Measurements from ENCODE around the gene TNK2. TPM values are rescaled to one million over a fixed set of nuclear protein-coding genes. Genes with fewer than 3 reads are reported as not detected.
A peak's percentile ranks its signal among the peaks of the same experiment; 100 is the strongest.
"Not testable (repeated sequence)": the region's sequence is repeated elsewhere in the genome, so short reads cannot be mapped to it uniquely, and the experiment has no call there.

The TNK2 gene
- polyA plus RNA-seq, 1 donor, result 34.1 TPM

GRCh38 chr3:195868866-195869412 is 39.4 kb downstream of the TNK2 start:
- H3K36me3 ChIP-seq (ENCODE audit: control insufficient read depth, insufficient read depth, low read length), result peaks cover 49% of the 10 kb centered on the region
- H3K4me1 ChIP-seq (ENCODE audit: control insufficient read depth, insufficient read depth, low read length), result no peaks in the 10 kb centered on the region
- no CpG with 5 or more reads among the region's 30 CpGs for WGBS (ENCODE audit: insufficient coverage, low lambda C conversion rate)
- no peaks in the 10 kb centered on the region for H3K9me3 ChIP-seq (ENCODE audit: control insufficient read depth, low read depth, low read length)
- DNase-seq, result no peak
- no peak overlapping the region for H3K27ac ChIP-seq (ENCODE audit: low read length)
- H3K4me3 ChIP-seq (ENCODE audit: low read length), result no peak overlapping the region
- H3K27me3 ChIP-seq (ENCODE audit: control insufficient read depth, insufficient read depth, low read length), result no peaks in the 10 kb centered on the region

DNA sequence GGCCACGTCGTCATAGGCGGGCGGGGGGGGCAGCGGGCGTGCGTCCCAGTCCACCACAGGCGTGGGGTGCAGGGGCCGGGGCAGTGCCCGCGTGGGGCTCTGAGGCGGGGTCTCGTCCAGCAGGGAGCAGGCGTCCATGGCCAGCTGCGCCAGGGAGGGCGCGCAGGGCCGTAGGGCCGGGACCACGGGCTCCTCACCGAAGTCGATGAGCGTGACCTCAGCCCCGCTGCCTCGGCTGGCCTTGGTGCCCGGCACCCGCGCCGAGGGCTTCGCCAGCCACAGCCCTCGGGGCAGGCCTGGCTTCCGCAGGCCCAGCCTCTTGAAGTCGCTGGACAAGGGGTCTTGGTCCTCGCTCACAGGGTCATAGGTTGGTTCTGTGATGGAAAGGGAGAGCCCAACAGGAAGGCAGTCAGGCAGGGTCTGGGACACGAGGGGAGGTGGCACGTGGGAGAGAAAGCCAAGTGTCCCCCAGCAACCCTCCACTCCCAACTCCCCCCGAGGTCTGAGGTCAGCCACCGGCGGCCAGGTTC is 40.0 kb downstream of the TNK2 start:
- H3K4me1 ChIP-seq (ENCODE audit: control insufficient read depth, insufficient read depth, low read length), result no peaks in the 10 kb centered on the region
- no CpG with 5 or more reads among the region's 39 CpGs for WGBS (ENCODE audit: insufficient coverage, low lambda C conversion rate)
- peaks cover 55% of the 10 kb centered on the region for H3K36me3 ChIP-seq (ENCODE audit: control insufficient read depth, insufficient read depth, low read length)
- DNase-seq, result no peak
- no peaks in the 10 kb centered on the region for H3K9me3 ChIP-seq (ENCODE audit: control insufficient read depth, low read depth, low read length)
- no peaks in the 10 kb centered on the region for H3K27me3 ChIP-seq (ENCODE audit: control insufficient read depth, insufficient read depth, low read length)
- no peak overlapping the region for H3K27ac ChIP-seq (ENCODE audit: low read length)
- no peak overlapping the region for H3K4me3 ChIP-seq (ENCODE audit: low read length)

- Histone ChIP-seq H3K27ac (ENCODE audit: low read length) (no peak overlapping the region), H3K36me3 (ENCODE audit: control insufficient read depth, insufficient read depth, low read length) (peaks cover 55% of the 10 kb centered on the region), H3K4me1 (ENCODE audit: control insufficient read depth, insufficient read depth, low read length) (peaks cover under 1% of the 10 kb centered on the region), H3K9me3 (ENCODE audit: control insufficient read depth, low read depth, low read length) (no peaks in the 10 kb centered on the region), H3K27me3 (ENCODE audit: control insufficient read depth, insufficient read depth, low read length) (no peaks in the 10 kb centered on the region), H3K4me3 (ENCODE audit: low read length) (no peak overlapping the region)
- DNase-seq, result no peak
- no CpG with 5 or more reads among the region's 40 CpGs for WGBS (ENCODE audit: insufficient coverage, low lambda C conversion rate)
These were observed 40.6 kb downstream of the TNK2 start for GRCh38 chr3:195867631-195868335.

DNA sequence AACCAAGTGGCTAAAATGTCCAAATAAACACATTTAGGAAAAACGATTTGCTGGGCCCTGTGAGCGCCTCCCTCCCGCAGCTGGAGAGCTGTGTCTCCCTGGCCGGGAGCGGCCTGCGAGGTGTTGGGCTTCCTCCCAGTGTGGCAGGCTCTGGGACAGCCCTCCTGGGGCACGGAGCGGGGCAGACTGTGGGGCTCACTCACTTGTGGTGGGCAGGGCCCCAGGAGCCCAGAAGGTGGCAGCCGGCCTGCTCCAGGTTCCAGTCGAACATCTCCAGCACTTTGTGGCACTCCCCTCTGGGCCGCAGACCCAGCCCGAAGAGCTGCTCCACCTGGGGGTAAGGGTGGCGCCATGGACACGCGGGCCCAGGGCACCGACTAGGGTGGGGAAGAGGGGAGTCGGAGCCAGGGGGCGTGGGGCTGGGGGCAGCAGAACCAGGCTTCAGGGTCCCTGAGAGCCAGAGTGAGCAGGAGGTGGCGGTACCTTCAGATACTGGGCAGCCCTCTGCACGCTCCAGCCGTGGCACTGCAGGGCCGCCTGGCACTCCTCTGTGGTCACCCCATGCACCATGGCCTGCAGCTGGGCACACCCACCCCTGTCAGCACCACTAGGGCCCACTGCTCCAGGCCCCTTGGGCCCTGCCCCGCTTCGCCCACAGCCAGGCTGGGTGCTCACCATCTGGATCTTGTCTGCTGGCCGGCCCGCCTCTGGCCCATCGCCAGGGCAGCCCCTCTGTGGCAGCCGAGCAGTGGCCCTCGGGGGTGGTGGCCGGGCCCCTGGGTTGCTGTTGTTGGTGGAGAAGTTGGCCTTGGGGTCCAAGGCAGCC is 41.5 kb downstream of the TNK2 start:
- no peaks in the 10 kb centered on the region for H3K9me3 ChIP-seq (ENCODE audit: control insufficient read depth, low read depth, low read length)
- DNase-seq, result no peak
- H3K4me3 ChIP-seq (ENCODE audit: low read length), result no peak overlapping the region
- H3K4me1 ChIP-seq (ENCODE audit: control insufficient read depth, insufficient read depth, low read length), result peaks cover 3% of the 10 kb centered on the region
- no peaks in the 10 kb centered on the region for H3K27me3 ChIP-seq (ENCODE audit: control insufficient read depth, insufficient read depth, low read length)
- no CpG with 5 or more reads among the region's 30 CpGs for whole genome bisulfite sequencing (ENCODE audit: insufficient coverage, low lambda C conversion rate)
- peaks cover 46% of the 10 kb centered on the region for H3K36me3 ChIP-seq (ENCODE audit: control insufficient read depth, insufficient read depth, low read length)
- H3K27ac ChIP-seq (ENCODE audit: low read length), result no peak overlapping the region

GRCh38 chr3:195865752-195866151 is 42.6 kb downstream of the TNK2 start:
- H3K27ac ChIP-seq (ENCODE audit: low read length), result no peak overlapping the region
- H3K36me3 ChIP-seq (ENCODE audit: control insufficient read depth, insufficient read depth, low read length), result peaks cover 36% of the 10 kb centered on the region
- H3K27me3 ChIP-seq (ENCODE audit: control insufficient read depth, insufficient read depth, low read length), result no peaks in the 10 kb centered on the region
- H3K9me3 ChIP-seq (ENCODE audit: control insufficient read depth, low read depth, low read length), result no peaks in the 10 kb centered on the region
- H3K4me3 ChIP-seq (ENCODE audit: low read length), result no peak overlapping the region
- no CpG with 5 or more reads among the region's 15 CpGs for WGBS (ENCODE audit: insufficient coverage, low lambda C conversion rate)
- no peak for DNase-seq
- peaks cover 3% of the 10 kb centered on the region for H3K4me1 ChIP-seq (ENCODE audit: control insufficient read depth, insufficient read depth, low read length)

DNA sequence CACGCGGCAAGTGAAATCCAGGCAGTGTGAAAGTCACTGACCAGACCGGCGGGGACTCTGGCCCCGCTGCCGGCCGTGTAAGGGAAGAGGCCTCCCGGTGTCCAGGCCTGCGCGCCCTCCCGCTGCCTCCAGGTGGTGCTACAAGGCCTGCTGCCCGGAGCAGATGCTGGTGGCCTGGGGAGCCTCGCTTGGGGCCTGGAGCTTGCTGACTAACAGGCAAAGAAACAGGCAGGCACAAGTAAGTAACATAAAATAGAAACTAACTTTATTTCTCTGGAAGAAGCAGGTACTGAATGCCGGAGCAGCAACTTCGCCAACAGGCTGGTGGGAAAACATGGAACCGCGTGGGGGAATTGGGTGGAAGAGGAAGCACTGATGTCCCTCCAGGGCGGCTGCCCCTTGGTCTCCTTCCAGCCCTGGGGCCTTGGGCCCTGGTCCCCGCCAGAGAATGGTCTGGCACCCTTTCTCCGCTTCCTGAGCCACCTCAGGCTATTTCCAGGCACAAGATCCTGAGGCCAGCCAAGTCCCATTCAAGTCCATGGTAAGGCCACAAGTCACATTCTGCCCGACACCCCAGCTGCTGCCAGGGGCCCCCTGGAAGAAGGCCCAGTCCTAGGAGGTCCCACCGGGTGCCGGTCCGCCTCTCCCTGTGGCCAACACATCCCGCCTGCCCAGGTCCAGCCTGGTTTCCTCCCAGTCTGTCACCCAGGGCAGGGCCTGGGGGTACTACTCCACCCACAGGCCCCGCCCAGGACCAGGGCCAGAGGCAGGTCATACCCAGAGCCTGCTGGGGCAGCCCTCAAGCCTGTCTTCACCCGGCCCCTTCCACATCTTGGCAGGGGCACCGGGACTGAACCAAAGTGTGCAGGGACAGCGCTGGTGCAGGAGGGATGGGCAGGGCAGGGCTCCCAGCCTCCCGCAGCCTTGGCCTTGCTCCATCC is 45.0 kb downstream of the TNK2 start:
- WGBS (ENCODE audit: insufficient coverage, low lambda C conversion rate), result no CpG with 5 or more reads among the region's 30 CpGs
- Histone ChIP-seq H3K4me1 (ENCODE audit: control insufficient read depth, insufficient read depth, low read length) (peaks cover 10% of the 10 kb centered on the region), H3K27ac (ENCODE audit: low read length) (no peak overlapping the region), H3K4me3 (ENCODE audit: low read length) (no peak overlapping the region), H3K27me3 (ENCODE audit: control insufficient read depth, insufficient read depth, low read length) (peaks cover 8% of the 10 kb centered on the region), H3K36me3 (ENCODE audit: control insufficient read depth, insufficient read depth, low read length) (peaks cover 25% of the 10 kb centered on the region), H3K9me3 (ENCODE audit: control insufficient read depth, low read depth, low read length) (no peaks in the 10 kb centered on the region)
- peak; percentile 73 to 79 for DNase-seq

- not testable (repeated sequence) for H3K27ac ChIP-seq (ENCODE audit: low read length); H3K4me1 ChIP-seq (ENCODE audit: control insufficient read depth, insufficient read depth, low read length); DNase-seq; H3K4me3 ChIP-seq (ENCODE audit: low read length); H3K9me3 ChIP-seq (ENCODE audit: control insufficient read depth, low read depth, low read length); H3K27me3 ChIP-seq (ENCODE audit: control insufficient read depth, insufficient read depth, low read length)
- no CpG with 5 or more reads among the region's 12 CpGs for WGBS (ENCODE audit: insufficient coverage, low lambda C conversion rate)
- peaks cover 18% of the 10 kb centered on the region for H3K36me3 ChIP-seq (ENCODE audit: control insufficient read depth, insufficient read depth, low read length)
These were observed 46.0 kb downstream of the TNK2 start for GRCh38 chr3:195862318-195862717.

GRCh38 chr3:195860456-195860855 is 47.9 kb downstream of the TNK2 start:
- no peak overlapping the region for H3K4me3 ChIP-seq (ENCODE audit: low read length)
- DNase-seq, result no peak
- WGBS (ENCODE audit: insufficient coverage, low lambda C conversion rate), result no CpG with 5 or more reads among the region's 6 CpGs
- H3K27ac ChIP-seq (ENCODE audit: low read length), result no peak overlapping the region
- peaks cover 10% of the 10 kb centered on the region for H3K4me1 ChIP-seq (ENCODE audit: control insufficient read depth, insufficient read depth, low read length)
- peaks cover 9% of the 10 kb centered on the region for H3K36me3 ChIP-seq (ENCODE audit: control insufficient read depth, insufficient read depth, low read length)
- no peaks in the 10 kb centered on the region for H3K9me3 ChIP-seq (ENCODE audit: control insufficient read depth, low read depth, low read length)
- H3K27me3 ChIP-seq (ENCODE audit: control insufficient read depth, insufficient read depth, low read length), result peaks cover 8% of the 10 kb centered on the region

DNA sequence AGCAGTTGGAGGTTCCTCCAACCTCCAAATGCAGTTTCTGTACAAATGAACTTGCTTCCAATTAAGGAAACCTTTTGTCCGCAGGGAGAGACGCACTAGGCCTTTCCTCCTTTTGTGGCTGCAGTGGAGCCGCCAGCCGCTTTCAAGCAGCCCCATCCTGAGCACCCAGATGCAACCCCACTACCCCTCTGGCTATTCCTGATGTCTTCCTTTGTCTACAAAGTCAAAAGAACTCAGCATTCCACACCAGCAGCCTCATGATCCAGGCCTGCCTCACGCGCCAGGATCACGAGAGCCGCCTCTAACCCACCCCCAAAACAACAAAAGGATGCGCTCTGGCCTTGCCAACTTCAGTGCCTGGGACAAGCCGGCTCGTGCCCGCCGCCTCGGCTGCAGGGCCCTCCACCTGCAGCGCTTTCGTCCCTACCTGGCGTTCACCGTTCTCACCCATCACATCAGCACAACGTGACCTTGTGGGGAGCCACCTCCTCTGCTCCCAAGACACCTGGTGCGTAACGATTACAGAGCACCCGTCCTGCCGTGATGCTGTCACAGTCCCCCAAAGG is 48.4 kb downstream of the TNK2 start:
- Histone ChIP-seq H3K27ac (ENCODE audit: low read length) (no peak overlapping the region), H3K4me3 (ENCODE audit: low read length) (no peak overlapping the region), H3K4me1 (ENCODE audit: control insufficient read depth, insufficient read depth, low read length) (peaks cover 10% of the 10 kb centered on the region), H3K36me3 (ENCODE audit: control insufficient read depth, insufficient read depth, low read length) (peaks cover 9% of the 10 kb centered on the region), H3K27me3 (ENCODE audit: control insufficient read depth, insufficient read depth, low read length) (peaks cover 8% of the 10 kb centered on the region), H3K9me3 (ENCODE audit: control insufficient read depth, low read depth, low read length) (no peaks in the 10 kb centered on the region)
- no CpG with 5 or more reads among the region's 23 CpGs for WGBS (ENCODE audit: insufficient coverage, low lambda C conversion rate)
- DNase-seq, result no peak

Data from large intestine (tissue), 3 donors.